GM18868 (cell line): ENCODE data around the gene PIAS2.
"Not testable (repeated sequence)": the region's sequence is repeated elsewhere in the genome, so short reads cannot be mapped to it uniquely, and the experiment has no call there.

Source experiments
- ATAC-seq: cut with Tn5 transposase; IDR thresholded peaks from one replicate; pipeline ENCODE4 v1.9.1; 2021; ENCODE audit warnings: mild to moderate bottlenecking, moderate library complexity; ENCODE audit not compliant: unreplicated experiment

Gene PIAS2, protein sequence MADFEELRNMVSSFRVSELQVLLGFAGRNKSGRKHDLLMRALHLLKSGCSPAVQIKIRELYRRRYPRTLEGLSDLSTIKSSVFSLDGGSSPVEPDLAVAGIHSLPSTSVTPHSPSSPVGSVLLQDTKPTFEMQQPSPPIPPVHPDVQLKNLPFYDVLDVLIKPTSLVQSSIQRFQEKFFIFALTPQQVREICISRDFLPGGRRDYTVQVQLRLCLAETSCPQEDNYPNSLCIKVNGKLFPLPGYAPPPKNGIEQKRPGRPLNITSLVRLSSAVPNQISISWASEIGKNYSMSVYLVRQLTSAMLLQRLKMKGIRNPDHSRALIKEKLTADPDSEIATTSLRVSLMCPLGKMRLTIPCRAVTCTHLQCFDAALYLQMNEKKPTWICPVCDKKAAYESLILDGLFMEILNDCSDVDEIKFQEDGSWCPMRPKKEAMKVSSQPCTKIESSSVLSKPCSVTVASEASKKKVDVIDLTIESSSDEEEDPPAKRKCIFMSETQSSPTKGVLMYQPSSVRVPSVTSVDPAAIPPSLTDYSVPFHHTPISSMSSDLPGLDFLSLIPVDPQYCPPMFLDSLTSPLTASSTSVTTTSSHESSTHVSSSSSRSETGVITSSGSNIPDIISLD

DNA sequence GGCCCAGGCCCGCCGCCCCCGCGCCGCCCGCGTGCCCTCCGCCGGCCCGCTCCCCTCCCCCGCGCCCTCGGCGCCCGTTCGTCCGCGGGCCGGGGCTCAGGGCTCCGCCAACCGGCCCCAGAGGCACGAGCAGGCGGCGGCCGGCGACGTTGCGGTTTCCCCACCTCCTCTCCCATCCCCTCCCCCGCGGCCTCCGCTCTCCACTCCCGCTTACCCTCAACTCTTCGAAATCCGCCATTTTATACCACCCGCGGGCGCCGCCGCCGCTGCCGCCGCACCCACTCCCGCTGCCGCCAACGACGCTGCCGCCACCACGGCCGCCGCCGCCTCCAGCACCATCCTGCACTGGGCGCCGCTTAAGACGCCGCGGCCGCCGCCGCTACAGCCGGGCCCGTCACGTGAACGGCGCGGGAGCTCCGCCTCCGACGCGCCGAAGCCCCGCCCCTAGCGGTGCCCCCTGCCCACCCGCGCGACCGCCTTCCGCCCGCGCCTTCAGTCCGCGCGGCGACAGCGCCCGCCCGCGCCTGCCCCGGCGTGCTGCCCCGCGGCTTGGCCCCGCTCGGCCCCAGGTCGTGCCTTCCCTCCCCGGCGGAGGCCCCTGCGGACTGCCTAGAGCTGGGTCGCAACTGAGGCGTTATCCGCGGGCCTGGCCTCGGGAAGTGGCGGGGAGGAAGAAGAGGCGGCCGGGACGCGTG is at the start of gene PIAS2, which contains the start of gene KATNAL2:
TSS of gene PIAS2 (minus strand) at position 400 of the 695 bp plus-strand sequence. CDS start at position 238, 162 bp downstream.
TSS of gene KATNAL2 (plus strand) at position 495 of the 695 bp plus-strand sequence. CDS start 29,271 bp downstream, outside the sequence.
- ATAC-seq, result peak; percentile 88

DNA sequence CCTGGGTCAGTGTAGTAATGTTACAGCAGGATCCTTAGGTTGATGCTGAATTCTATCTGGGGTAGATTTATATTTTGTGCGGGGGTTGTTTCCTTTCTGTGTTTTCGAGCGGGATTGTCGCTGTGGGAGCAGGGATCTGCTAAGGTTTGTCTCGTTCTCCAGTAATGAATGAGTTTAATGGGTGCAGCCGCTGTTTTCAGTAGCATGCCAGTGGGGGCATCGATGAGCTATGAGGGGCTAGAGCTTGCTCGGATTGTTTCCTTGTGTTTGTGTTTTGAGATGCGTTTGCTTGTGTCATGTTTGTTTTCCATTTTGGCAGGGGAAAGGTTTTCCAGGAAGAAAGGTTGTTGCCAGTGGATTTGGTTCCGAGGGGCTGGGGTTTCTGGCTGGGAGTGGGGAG is 49.0 kb upstream of the PIAS2 start:
- not testable (repeated sequence) for ATAC-seq

DNA sequence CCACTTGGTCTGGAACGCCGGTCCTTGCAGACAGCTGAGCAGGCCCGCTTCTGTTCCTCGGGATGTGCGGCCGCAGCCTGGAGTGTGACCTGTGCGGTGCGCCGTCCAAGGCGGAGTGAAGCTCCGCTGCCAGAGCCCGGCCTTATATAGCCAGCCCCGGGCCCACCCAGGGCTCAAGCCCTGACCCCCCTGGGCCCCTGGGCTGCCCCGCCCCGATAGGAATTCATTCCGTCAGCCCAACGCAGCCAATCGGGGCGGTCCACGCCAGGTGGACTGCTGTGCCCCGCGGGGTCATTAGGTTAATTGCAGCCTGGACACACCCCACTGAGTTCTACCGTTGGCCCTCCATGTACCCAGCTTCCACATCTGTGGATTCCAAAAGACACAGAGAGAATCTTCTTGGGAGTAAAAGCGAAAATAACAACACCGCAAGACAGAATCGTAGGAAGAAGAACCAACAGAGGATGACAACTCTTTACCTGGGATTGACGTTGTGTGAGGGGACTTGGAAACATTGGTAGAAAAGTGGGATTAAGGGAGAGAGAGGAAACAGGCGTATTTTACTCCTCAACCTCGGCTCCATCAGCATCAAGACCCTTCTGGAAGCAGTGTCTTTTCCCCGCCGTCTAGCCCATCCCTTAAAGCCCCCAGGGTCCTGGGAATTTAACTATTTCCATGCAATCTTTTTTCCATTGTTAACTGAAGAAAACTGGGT is 47.4 kb upstream of the PIAS2 start:
- ATAC-seq, result not testable (repeated sequence)

DNA sequence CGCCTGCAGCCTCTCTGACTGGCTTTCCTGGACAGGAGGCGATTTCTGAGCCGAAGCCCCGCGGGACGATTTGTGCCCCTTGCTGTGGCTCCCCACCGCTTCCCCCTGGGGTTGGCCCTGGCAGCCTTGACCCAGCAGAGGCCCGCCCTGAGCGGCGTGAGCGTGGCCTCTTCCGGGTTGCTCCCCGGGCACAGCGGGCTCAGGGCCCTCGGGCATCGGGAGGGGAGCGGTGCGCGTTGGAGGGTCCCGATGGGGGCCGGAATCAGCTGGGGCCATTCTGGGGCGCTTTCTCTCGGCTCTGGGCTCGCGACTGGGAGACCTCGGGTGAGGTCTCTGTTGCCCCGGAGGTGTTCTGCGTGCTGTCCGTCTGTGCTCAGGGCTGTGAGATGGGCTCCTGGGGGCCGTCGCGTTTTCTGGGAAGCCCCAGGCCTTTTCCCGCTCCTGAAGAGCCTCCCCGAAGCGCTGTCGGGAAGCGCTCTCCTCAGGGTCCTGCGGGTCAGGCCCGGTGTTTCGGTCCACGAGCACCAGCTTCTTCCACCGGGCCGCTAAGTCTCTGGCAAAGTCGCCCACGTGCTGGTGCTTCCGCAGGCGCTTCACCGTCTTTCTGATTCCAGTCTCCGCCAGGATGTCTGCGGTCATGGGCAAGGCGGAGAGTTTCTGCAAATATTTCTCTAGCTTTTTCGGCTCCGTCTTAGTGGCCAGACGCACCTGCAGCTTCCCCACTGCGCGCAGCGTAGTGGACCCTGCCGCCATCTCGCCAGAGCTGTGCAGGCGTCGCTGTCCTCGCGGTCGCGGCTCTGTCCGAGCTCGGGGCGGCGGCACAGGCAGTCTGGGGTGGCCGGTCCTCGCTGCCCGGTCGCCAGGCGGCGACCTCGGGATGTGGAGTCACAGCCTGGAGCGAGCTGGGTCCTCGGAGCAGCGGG is 46.6 kb upstream of the PIAS2 start:
- ATAC-seq, result not testable (repeated sequence)

DNA sequence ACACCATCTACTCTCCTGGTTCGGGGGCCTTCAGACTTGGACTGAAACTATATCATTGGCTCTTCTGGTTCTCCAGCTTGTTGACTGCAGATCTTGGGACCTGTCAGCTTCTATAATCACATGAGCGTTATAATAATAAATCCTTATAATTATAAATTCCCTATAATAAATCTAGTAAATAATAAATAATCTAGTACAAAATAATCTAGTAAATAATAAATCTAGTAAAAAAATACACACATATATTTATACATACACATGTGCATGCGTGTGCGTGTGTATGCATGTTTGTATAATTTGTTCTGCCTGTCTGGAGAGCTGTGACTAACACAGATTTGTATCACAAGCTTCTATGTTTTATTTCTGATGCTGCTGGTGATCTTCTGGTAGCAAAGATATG is 40.9 kb upstream of the PIAS2 start:
- ATAC-seq, result no peak

DNA sequence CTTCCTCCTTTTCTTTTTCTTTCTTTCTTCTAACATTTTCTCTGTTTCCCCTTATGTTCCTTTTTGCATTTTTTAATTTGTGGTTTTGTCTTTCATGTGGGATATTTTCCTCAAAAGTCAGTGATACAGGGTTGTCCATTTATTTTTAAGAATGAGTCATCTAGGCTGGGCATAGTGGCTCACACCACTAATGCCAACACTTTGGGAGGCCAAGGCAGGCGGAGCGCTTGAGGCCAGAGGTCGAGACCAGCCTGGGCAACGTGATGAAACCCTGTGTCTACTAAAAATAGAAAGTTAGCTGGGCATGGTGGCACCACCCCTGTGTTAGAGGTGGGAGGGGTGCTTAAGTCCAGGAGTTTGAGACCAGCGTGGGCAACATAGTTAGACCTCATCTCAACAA is 35.9 kb upstream of the PIAS2 start:
- ATAC-seq, result no peak

DNA sequence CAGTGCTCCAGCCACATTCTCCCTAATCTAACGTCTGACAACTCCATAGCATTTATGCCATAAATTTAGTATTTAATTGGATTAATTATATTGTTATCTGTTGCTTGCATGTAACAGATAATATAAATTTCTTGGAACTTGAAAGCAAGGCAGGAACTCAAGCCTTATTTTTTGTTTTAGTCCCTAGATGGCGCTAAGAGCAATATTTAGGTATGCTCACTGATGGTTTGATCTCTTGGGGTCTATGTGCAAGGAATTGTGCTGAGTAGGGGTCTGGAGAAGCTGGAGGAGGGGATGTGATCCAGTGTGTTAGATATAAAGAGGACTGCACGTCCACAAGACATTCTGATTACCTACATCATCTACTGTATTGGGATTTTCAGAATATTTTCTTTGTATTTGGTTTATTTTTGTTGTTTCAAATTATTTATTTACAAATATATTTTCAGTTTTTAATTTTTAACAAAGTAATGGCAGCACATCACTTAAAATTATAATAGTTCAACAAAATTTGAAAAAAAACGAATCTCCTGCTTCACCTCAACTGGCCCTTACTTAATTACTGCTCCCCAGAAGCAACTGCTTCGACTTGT is 32.9 kb upstream of the PIAS2 start:
- no peak for ATAC-seq

DNA sequence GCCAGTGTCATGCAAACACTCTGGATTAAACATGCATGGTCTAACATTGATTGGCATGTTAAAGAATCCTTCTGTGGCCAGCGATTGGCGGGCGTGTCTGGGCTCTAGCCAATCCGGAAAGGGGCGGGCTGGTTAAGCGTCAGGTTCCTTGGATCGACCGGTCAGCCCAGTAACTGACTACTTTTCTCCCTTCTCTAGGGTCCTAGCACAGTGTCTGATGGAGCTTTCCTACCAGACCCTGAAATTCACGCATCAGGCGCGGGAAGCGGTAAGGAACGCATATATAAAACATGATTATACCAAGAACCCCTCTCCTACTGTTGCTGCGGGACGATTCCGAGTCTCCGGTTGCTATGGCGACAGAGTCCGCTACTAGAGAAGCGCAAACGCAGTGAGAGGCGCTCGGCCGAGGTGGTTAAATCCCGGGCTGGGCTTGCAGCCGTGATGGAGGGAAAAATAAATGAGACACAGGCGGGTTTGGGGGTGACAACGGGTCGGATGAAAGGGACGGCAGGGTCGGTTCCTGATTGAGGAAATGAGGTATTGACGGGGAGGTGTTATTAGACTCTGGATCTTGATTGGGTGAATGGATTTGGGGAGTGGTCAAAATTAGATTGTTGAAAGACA is 29.5 kb upstream of the PIAS2 start:
- peak; percentile 98 for ATAC-seq

DNA sequence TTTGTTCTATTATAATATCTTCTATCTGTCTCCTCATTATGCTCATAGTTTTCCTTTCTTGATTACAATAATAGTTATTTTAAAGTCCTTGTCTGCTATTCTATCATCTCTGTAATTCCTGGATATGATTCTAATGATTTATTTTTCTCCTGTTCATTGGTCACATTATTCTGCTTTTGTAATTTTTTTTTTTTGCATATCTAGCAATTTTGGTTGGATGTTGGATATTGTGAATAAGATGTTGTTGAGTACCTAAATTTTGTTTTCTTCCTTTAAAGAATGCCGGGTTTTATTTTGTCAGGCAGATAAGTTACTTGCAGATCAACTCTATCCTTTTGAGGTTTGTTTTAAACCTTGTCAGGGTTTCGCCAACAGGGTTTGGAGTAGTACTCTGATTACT is 25.3 kb upstream of the PIAS2 start:
- ATAC-seq, result no peak

DNA sequence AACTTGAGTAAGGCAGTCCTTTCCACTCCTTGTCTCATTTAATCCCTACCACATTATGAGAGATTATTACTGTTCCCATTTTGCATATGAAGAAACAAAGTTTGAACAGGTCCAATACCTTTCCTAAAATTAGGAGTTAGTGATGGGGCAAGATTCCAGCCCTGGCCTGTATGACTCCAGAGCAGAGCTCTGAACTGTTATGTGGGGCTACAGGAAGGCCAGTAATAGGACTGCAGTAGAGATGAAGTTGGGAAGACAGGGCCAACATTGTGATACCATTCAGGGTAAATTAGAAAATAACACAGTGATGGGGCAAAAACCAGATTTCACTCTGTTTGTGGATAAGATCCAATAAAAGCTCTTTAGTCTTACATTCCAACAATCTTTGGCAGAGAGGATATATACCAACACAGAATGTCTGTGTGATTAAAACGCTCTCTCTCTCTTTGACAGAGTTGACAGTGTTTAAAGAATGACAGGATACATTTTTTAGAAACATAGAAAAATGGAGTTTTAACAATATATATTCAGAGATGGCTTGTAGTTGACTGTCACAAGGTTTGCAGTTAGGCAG is 22.8 kb upstream of the PIAS2 start:
- no peak for ATAC-seq

DNA sequence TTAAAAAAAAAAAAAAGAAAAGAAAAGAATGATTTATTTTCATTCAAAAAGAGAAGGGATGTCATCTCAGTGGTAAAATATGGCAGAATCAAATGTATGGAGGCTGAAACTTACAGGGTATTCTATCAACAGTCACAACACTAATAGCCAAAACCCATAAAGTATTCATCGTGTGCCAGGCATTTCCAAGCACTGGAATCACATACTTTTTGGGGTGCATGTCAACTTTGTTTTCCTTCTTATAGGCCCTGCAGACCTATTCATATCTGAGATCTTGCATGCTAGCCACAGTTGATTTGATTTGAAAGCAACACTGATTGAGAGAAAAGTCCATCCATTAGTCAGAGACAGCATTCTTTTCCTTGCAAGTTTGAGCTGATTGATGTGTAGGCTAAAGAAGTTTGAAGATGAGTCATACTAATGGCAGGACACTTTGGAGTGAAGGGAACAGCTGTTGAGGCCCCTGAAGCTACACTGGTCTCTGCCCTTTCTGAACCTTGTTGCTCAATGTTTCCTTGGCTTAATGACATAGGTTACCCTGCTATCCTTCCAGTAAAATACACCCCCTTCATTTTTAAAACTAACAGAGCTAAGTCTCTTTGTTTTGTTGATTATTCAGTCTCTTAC is 22.1 kb upstream of the PIAS2 start:
- no peak for ATAC-seq

DNA sequence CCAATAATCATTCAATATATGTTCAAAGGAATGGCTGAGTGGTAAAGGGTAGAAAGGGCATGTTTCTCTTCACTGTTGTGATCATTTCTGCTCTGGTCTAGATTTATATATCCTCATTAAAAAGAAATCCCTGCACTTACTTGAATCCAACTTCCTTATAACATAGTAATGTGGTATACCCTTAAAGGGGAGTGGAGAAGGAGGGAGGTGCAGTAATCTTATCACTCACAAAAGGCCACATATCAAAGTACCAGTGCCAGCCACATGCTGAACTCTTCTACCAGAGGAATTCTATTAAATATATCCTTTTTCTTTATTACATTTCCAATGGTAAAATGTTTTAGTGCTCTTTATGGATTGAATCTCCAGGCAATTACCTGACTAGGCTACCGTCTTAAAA is 3.3 kb upstream of the PIAS2 start:
- no peak for ATAC-seq

DNA sequence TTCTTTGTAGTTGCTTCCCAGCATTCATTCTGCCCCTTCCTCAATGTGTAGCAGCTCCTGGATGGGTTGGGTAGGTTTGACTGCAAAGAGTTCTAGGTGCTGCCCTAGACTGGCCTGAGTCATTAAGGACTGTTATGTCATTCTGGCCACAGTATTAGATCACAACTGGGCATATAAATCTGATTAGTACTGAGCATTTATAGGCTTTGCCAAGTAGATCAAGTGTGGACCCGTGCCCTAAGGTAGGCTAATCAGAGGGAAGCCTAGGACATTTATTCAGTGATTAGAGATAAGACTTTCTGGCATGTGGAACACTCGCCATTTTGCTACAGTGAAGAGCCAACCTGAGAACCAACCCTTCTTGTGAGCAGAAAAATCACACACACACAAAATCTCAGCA is 2.8 kb upstream of the PIAS2 start:
- no peak for ATAC-seq

DNA sequence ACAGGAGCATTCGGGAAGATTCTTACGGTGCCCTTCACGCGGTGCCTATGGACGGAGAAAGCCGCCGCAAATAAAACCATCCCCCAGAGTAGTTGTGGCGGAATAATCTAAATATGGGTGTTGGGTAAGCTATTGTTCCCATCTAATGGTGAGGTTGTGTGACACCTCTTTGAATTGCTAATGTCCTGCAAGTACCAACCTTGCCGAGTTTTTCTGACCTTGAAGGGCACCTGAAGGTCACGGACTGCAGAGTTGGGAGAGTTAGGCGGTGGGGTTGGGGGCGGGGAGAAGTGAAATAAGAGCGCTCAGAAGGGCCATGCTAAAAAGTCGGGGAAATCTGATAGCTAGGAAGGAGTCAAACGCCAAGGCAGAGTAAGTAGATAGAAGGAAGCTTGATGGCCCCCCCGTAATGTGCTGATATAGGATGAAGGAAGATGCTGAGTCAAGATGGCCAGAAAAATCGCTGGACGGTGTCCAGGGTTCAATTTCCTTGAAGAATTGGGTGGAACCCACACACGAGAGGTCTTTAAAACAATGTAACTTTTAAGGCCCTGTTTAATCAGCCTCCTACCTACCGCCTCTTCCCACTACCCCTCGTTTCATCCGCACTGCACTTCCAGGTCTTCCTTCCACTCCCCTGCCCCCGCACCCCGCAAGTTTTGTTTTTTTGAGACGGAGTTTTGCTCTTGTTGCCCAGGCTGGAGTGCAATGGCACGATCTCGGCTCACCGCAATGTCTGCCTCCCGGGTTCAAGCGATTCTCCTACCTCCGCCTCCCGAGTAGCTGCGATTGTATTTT is 695 bp upstream of the PIAS2 start:
- peak; percentile 4 for ATAC-seq

DNA sequence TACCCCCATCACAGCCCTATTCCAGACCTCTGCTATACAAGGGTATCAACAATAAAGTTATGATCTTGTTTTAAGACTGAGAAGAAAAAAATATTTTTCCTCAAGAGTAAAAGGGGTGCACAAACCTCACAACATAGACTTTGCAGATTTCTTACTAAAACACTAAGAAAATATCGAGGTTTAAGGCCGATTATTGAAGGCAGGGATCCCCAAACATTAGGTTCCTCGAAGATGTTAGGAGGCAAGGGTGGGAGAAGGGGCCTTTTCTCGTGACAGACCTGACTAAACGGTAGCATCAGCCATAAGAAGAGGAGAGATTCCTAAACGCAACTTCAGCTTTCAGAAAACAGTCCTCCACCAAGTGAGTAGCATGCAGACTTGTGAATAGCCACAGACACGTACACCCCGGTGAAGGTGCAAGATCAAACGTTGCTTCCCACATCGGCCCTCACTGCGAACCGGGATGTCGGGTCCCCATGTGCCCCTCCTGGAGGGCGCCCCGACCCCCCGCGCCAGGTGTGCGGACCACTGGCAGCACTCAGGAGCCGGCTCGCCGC is 678 bp downstream of the PIAS2 start:
- ATAC-seq, result peak; percentile 27

DNA sequence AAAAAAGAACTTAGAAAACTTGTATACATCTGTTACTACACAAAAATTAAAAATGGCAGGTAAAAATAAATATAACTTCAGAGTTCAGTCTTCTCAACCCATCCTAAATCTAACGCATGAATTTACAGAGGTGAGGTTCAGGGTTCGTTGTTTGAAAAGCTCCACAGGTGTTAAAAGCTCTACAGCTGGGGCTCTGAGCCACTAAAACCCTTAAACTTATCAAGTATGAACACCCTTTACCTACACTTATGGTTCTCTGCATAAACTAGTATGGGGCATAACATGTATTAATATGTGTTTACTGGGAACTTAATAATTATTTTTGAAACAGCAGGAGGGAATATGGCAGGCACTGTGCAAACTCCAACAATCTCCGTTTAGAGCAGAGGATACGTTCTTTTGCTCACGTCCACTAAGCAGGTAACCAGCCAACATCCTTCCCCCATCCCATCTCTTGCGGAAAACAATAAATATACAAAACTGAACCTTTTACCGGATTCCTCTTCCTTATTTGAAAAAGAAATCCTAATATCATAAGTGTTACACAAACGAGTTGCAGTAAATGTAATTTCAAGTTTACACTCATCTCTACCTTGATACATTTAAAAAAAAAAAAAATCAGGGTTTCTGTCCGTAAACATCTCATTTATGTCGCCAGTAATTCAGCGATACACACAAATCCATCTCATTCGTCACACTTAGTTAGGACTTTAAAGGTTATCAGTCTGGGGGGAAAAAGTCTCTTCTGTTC is 1.3 kb downstream of the PIAS2 start:
- ATAC-seq, result no peak

DNA sequence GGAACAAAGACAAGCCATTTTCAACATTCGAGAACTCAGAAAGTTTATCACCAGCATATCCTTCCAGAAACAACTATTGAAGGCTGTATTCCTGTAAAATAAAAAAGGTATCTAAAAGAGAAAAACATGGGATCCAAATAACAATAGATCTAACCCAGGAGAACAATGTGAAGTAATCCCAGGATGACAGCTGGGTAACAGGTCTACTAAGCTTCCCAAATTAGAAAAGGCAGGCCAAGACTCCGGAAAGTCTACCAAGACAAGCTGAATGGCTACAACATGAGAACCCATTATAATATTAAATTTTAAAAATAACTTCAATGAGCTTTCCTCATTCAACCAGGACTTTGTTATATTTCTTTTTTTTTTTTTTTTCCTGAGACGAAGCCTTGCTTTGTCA is 6.5 kb downstream of the PIAS2 start:
- ATAC-seq, result no peak
